Colonic mucosa (tissue), 4 donors: ENCODE results near the gene NDUFS3. TPM values are rescaled to one million over a fixed set of nuclear protein-coding genes. Genes with fewer than 3 reads are reported as not detected.

Source experiments
- DNase-seq: peaks from one replicate; pipeline ENCODE4 v3.0.0-alpha.2; 2020
- H3K27ac ChIP-seq: fragments of 200-600 bp; one replicate; pipeline ENCODE4 v1.8.0; 2021
- H3K27me3 ChIP-seq: fragments of 200-600 bp; one replicate; pipeline ENCODE4 v1.8.0; 2021
- H3K36me3 ChIP-seq: fragments of 200-600 bp; one replicate; pipeline ENCODE4 v1.8.0; 2021
- H3K4me1 ChIP-seq: fragments of 200-600 bp; one replicate; pipeline ENCODE4 v1.8.0; 2021; ENCODE audit warnings: mild to moderate bottlenecking
- H3K4me3 ChIP-seq: fragments of 200-600 bp; one replicate; pipeline ENCODE4 v1.8.0; 2021
- H3K9ac ChIP-seq, 2 donors: one replicate each; pipeline ENCODE4 v1.7.0; 2013; ENCODE audit warnings: control low read depth in 2 of 2, low read depth in 2 of 2, low read length in 2 of 2
- H3K9me3 ChIP-seq: fragments of 200-600 bp; one replicate; pipeline ENCODE4 v1.8.0; 2021
- intact Hi-C: fragments of 100-400 bp; cut with DNase I; formaldehyde crosslinking; loops from one replicate; pipeline ENCODE4 v1.14.1; 2022
- total RNA-seq, 2 donors: library from RNA; stranded (reverse); fragmentation: NEBNext Ultra II Directional in 1 of 2; extraction: Animal tissue kit (Norgen Biotek cat#: 25700) in 1 of 2; gene quantifications; one replicate each; pipeline ENCODE4 v1.2.1, GENCODE V29; 2021
- TF ChIP-seq, protein P1 (sequence below): fragments of 200-600 bp; IDR thresholded peaks from one replicate; pipeline ENCODE4 v1.8.0; 2022; ENCODE audit warnings: antibody characterized with exemption, mild to moderate bottlenecking
- donor health status: healthy.
- donor health status: DM: no; HTN: no; CAD: no.
- donor health status: DM: no; HTN: no; CAD: no.

Gene NDUFS3
- total RNA-seq, 2 donors from 2014 or later: 228 to 266 TPM

DNA sequence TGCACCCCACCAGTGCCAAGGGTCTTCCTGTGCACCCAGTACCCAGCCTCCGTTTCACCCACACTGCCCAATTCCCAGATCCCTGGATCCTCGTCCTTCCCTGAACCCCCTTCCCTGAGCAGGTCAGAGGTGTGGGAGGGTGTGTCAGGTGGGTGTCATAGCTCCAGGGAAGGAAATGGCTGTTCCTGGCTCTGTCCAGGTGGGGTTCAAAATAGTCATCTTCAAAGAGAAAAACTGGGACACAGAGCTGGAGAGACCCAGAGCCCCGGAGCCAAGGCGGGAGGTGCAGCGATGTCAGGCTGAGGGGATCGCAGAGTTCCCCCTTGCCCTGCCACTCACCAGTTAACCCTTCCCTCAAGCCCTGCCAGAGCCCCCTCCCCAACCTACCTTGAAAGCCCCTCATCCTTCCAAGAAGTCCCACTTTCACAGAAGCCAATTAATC lies 14.6 kb downstream of the NDUFS3 start:
- intact Hi-C loops: no loop called here

DNA sequence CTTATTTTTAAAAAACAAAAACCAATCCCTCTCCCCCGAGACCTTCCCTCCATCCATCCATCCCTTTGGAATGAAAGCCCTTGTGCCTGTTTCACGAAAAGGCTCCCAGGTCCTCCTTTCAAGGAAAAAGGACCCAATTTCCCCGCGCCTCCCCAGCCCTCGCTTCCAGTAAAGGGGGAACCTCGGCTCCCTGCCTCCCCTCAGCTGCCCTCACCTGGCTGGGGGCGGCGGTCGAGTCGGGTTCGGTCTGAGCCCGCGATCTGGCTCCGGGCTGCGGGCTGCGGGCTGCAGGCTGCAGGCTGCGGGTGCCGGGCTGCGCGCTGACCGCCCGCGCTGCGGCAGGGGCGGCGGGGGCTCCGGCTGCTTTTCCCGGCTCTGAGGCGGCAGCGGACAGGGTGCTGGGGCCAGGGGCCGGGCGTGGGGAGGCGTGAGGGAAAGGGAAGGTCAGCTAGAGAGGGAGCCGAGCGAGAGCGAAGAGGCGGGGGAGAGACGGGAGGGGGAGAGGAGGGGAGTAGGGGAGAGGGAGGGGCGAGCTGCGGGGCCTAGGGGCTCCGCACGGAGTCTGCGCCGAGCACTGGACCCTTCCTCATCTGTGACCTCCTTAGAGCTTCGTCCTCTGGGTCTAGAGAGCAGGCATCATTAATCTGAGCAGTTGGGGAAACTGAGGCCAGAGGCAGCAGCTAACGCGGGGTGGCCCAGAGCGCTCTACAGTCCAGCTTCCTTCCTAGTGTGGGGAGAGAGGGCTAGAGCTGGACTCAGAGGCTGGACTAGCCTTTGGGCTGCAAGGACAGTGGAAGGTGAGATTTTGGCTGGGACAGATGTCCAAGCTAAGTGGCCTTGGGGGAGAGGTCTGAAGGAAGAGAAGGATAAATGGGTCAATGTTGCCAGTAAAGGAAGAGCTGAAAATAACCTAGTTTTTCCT lies 15.3 kb downstream of the NDUFS3 start, which contains the start of gene C1QTNF4:
Gene C1QTNF4, minus strand, starts transcription at position 478 of the 922 bp plus-strand sequence. CDS start 3,601 bp downstream, outside the sequence.
- TF ChIP-seq, protein P1, sequence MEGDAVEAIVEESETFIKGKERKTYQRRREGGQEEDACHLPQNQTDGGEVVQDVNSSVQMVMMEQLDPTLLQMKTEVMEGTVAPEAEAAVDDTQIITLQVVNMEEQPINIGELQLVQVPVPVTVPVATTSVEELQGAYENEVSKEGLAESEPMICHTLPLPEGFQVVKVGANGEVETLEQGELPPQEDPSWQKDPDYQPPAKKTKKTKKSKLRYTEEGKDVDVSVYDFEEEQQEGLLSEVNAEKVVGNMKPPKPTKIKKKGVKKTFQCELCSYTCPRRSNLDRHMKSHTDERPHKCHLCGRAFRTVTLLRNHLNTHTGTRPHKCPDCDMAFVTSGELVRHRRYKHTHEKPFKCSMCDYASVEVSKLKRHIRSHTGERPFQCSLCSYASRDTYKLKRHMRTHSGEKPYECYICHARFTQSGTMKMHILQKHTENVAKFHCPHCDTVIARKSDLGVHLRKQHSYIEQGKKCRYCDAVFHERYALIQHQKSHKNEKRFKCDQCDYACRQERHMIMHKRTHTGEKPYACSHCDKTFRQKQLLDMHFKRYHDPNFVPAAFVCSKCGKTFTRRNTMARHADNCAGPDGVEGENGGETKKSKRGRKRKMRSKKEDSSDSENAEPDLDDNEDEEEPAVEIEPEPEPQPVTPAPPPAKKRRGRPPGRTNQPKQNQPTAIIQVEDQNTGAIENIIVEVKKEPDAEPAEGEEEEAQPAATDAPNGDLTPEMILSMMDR: no peak
- no peak for DNase-seq
- H3K36me3 ChIP-seq: no peaks in the 10 kb centered on the region
- peaks cover 29% of the 10 kb centered on the region for H3K27me3 ChIP-seq
- H3K4me1 ChIP-seq: no peaks in the 10 kb centered on the region
- no peaks in the 10 kb centered on the region for H3K9me3 ChIP-seq
- H3K4me3 ChIP-seq: no peak within 1 kb of the TSS
- H3K9ac ChIP-seq: no peak within 1 kb of the TSS
- no peak within 1 kb of the TSS for H3K27ac ChIP-seq
- intact Hi-C loops: no loop called here

More for the DNA sequence above, 14.6 kb downstream of the NDUFS3 start:
- H3K4me3 ChIP-seq: no peak overlapping the region
- H3K27me3 ChIP-seq: peaks cover 29% of the 10 kb centered on the region
- no peak overlapping the region for H3K27ac ChIP-seq
- DNase-seq: no peak
- no peaks in the 10 kb centered on the region for H3K9me3 ChIP-seq
- H3K4me1 ChIP-seq: no peaks in the 10 kb centered on the region
- no peak overlapping the region for H3K9ac ChIP-seq
- no peaks in the 10 kb centered on the region for H3K36me3 ChIP-seq
- TF ChIP-seq, protein P1: no peak

DNA sequence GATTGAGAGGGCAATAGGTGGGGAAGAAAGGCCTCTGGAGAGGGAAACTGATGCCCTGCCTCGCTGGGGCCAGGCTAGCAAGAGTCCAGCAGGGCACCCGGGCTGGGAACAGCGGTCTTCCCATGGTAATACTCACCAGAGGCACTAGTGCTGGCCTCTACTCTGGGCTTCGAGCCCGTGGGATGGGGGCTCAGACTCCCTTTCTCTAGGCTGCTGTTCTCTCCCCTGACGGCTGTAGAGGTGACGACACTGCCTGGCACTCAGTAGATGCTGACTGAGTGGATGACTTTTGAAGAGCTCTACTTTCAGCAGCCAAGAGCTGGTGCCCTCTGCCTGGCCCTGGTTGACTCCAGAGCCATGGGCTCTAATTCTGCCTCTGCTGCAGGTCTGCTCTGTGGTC lies 16.2 kb downstream of the NDUFS3 start:
- TF ChIP-seq, protein P1: no peak
- H3K9me3 ChIP-seq: no peaks in the 10 kb centered on the region
- no peaks in the 10 kb centered on the region for H3K4me1 ChIP-seq
- intact Hi-C loops: no loop called here
- H3K27ac ChIP-seq: no peak overlapping the region
- H3K4me3 ChIP-seq: no peak overlapping the region
- H3K27me3 ChIP-seq: peaks cover 29% of the 10 kb centered on the region
- no peak for DNase-seq
- no peak overlapping the region for H3K9ac ChIP-seq
- H3K36me3 ChIP-seq: no peaks in the 10 kb centered on the region

DNA sequence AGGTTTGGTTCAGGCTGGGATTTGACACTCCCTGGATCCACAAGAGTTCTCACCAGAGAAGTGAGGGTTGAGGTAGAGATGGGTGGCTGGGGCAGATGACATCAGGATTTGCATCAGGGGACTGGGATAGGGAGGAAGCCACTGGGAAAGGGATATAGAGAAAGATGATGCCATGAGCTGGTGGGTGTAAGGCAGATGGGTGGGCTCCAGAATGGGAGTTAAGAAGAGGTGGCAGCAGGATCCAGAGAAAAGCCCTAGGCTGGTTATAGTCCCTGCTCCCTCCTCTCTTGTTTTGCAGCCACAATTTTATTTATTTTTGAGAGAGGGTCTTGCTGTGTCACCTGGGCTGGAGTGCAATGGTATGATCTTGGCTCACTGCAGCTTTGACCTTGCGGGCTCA lies 17.1 kb downstream of the NDUFS3 start:
- intact Hi-C loops: no loop called here

DNA sequence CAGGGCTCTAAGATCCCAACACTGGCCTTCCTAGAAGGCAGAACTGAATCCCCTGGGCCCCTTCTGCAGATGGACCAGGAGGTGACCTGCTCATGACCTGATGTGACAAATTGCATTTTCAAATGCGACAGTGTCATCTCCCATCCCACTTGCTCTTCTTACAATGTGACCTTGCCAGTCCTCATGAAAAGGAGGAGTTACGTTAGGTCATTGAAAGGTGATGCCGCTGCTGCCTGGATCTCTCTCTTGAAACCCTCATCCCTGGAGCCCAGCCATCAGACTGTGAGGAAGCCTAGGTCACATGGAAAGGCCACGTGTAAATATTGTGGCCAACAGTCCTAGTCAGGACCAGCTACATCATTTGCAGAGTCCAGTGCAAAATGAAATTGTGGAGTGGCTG lies 21.0 kb downstream of the NDUFS3 start:
- no peaks in the 10 kb centered on the region for H3K4me1 ChIP-seq
- H3K27me3 ChIP-seq: no peaks in the 10 kb centered on the region
- TF ChIP-seq, protein P1: no peak
- H3K27ac ChIP-seq: no peak overlapping the region
- intact Hi-C loops: no loop called here
- DNase-seq: no peak
- no peak overlapping the region for H3K9ac ChIP-seq
- no peaks in the 10 kb centered on the region for H3K9me3 ChIP-seq
- H3K36me3 ChIP-seq: no peaks in the 10 kb centered on the region
- no peak overlapping the region for H3K4me3 ChIP-seq

More for the DNA sequence above, 17.1 kb downstream of the NDUFS3 start:
- H3K36me3 ChIP-seq: no peaks in the 10 kb centered on the region
- no peaks in the 10 kb centered on the region for H3K9me3 ChIP-seq
- H3K4me1 ChIP-seq: no peaks in the 10 kb centered on the region
- peaks cover 29% of the 10 kb centered on the region for H3K27me3 ChIP-seq
- no peak overlapping the region for H3K9ac ChIP-seq
- TF ChIP-seq, protein P1: no peak
- no peak overlapping the region for H3K27ac ChIP-seq
- DNase-seq: no peak
- H3K4me3 ChIP-seq: no peak overlapping the region
